G401 (cell line): Measurements from ENCODE around the gene APPL2. TPM values are rescaled to one million over a fixed set of nuclear protein-coding genes. Genes with fewer than 3 reads are reported as not detected.
A peak's percentile ranks its signal among the peaks of the same experiment; 100 is the strongest.

Experiments used
- DNase-seq: peaks from one replicate; pipeline ENCODE4 v3.0.0-alpha.2; 2015; ENCODE audit warnings: low spot score
- in situ Hi-C: cut with HindIII; loops from 2 replicates; pipeline ENCODE4 v1.10.0; 2016; ENCODE audit warnings: low sequenced_read_pairs, mixed read lengths
- total RNA-seq: library from RNA; depleted of rRNA; stranded (reverse); fragments of >200 nt; shearing (Covaris generic); gene quantifications from 2 replicates; pipeline ENCODE4 v1.2.3, GENCODE V29; 2014

APPL2 gene
- total RNA-seq, 1 experiment from 2014 or later = 36.4 TPM

- peak; percentile 96 for DNase-seq
- in situ Hi-C loops = no loop called here
Measured at GRCh38 chr12:105226219-105226618, 9.8 kb downstream of the APPL2 start.

GRCh38 chr12:105225505-105226015 lies 10.4 kb downstream of the APPL2 start:
- in situ Hi-C loops = no loop called here
- no peak for DNase-seq

GRCh38 chr12:105224399-105224798 lies 11.6 kb downstream of the APPL2 start:
- in situ Hi-C loops = no loop called here

GRCh38 chr12:105223884-105224283 lies 12.1 kb downstream of the APPL2 start:
- in situ Hi-C loops = no loop called here
- DNase-seq = no peak

More at GRCh38 chr12:105224399-105224798, 11.6 kb downstream of the APPL2 start:
- no peak for DNase-seq

- DNase-seq = no peak
- in situ Hi-C loops = no loop called here
Measured at GRCh38 chr12:105223352-105223845, 12.6 kb downstream of the APPL2 start.

GRCh38 chr12:105222726-105223351 lies 13.1 kb downstream of the APPL2 start:
- DNase-seq = no peak
- in situ Hi-C loops = no loop called here

- DNase-seq = peak; percentile 81
- in situ Hi-C loops = no loop called here
Measured at GRCh38 chr12:105222284-105222655, 13.7 kb downstream of the APPL2 start.

GRCh38 chr12:105221583-105222283 lies 14.2 kb downstream of the APPL2 start:
- DNase-seq = peak; percentile 57
- in situ Hi-C loops = no loop called here

- no peak for DNase-seq
- in situ Hi-C loops = no loop called here
Measured at GRCh38 chr12:105220929-105221290, 15.1 kb downstream of the APPL2 start.

- in situ Hi-C loops = no loop called here
Measured at GRCh38 chr12:105220150-105220928, 15.6 kb downstream of the APPL2 start.

GRCh38 chr12:105219261-105220028 lies 16.5 kb downstream of the APPL2 start:
- in situ Hi-C loops = no loop called here
- DNase-seq = peak; percentile 41

More at GRCh38 chr12:105220150-105220928, 15.6 kb downstream of the APPL2 start:
- DNase-seq = no peak

- in situ Hi-C loops = no loop called here
- DNase-seq = no peak
Measured at GRCh38 chr12:105218434-105218833, 17.5 kb downstream of the APPL2 start.

- in situ Hi-C loops = no loop called here
Measured at GRCh38 chr12:105214670-105215375, 21.2 kb downstream of the APPL2 start.

GRCh38 chr12:105214148-105214547 lies 21.8 kb downstream of the APPL2 start:
- in situ Hi-C loops = no loop called here
- DNase-seq = no peak

More at GRCh38 chr12:105214670-105215375, 21.2 kb downstream of the APPL2 start:
- no peak for DNase-seq

GRCh38 chr12:105212438-105212837 lies 23.5 kb downstream of the APPL2 start:
- in situ Hi-C loops = no loop called here
- DNase-seq = no peak

- in situ Hi-C loops = no loop called here
Measured at GRCh38 chr12:105209091-105209490, 26.9 kb downstream of the APPL2 start.

GRCh38 chr12:105206686-105207374 lies 29.1 kb downstream of the APPL2 start:
- in situ Hi-C loops = no loop called here

More at GRCh38 chr12:105209091-105209490, 26.9 kb downstream of the APPL2 start:
- no peak for DNase-seq

More at GRCh38 chr12:105206686-105207374, 29.1 kb downstream of the APPL2 start:
- peak; percentile 71 for DNase-seq
